Measurements from ENCODE around the gene KRTAP5-3. TPM values are rescaled to one million over a fixed set of nuclear protein-coding genes. Genes with fewer than 3 reads are reported as not detected.

The KRTAP5-3 gene
- total and polyA plus RNA-seq, 2 of the 13 experiments (the other 11 are each of a cell fraction or from before 2014, with no cell fraction given): not detected

DNA sequence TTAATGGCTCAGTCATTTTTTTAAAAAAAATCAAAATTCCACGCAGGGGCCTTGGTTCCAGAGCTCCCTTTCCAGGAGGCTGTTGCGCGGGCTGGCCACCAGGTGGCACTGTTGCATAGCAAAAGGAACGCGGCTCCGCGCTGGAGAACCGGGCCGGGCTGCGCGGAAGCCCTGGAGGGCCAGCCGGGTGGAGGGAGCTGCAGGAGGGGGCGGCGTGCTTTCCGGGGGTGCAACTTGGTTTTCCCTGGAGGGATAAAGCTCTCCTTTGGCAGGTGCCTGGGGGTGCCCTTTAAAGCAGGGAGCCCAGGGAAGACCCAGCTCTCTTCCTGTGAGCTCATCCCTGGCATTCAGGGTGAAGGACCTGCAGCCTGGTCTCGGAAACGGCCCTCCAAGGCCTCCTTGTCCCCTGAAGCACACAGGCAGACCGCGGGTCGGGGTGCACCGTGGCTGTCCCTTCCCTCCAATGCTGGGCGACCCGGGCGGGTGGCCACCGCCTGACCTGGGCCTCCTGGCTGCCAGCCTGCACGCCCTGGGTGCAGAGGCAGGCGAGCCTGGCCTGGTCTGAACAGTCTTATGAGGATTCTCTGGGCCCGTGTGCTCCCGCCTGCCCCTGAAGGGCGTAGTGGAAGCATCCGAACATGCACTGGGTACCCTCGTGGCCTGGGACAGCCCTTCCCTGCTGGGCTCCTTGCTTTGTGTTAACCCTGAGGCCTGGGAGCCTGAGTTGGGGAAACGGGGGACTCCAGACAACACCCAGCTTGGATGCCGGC, 44.7 kb upstream of the KRTAP5-3 start (continued):
- TF ChIP-seq, protein P1, sequence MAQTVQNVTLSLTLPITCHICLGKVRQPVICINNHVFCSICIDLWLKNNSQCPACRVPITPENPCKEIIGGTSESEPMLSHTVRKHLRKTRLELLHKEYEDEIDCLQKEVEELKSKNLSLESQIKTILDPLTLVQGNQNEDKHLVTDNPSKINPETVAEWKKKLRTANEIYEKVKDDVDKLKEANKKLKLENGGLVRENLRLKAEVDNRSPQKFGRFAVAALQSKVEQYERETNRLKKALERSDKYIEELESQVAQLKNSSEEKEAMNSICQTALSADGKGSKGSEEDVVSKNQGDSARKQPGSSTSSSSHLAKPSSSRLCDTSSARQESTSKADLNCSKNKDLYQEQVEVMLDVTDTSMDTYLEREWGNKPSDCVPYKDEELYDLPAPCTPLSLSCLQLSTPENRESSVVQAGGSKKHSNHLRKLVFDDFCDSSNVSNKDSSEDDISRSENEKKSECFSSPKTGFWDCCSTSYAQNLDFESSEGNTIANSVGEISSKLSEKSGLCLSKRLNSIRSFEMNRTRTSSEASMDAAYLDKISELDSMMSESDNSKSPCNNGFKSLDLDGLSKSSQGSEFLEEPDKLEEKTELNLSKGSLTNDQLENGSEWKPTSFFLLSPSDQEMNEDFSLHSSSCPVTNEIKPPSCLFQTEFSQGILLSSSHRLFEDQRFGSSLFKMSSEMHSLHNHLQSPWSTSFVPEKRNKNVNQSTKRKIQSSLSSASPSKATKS (CRISPR knock-in tag; IDR thresholded peaks at IDR 0.05): no peak
- TF ChIP-seq ZNF281 (CRISPR knock-in tag; IDR thresholded peaks at IDR 0.05; ENCODE audit: borderline replicate concordance): no peak
- TF ChIP-seq ZNF430 (CRISPR knock-in tag; IDR thresholded peaks at IDR 0.05): no peak
- TF ChIP-seq IRF9 (CRISPR knock-in tag; IDR thresholded peaks at IDR 0.05; ENCODE audit: borderline replicate concordance): peak; percentile 37
- TF ChIP-seq ZNF773 (CRISPR knock-in tag; IDR thresholded peaks at IDR 0.05; ENCODE audit: borderline replicate concordance): no peak
- no peak for TF ChIP-seq ZNF33A (CRISPR knock-in tag; IDR thresholded peaks at IDR 0.05; ENCODE audit: borderline replicate concordance)
- TF ChIP-seq HBP1 (CRISPR knock-in tag; IDR thresholded peaks at IDR 0.05; ENCODE audit: low read depth): no peak
- TF ChIP-seq, protein P2, sequence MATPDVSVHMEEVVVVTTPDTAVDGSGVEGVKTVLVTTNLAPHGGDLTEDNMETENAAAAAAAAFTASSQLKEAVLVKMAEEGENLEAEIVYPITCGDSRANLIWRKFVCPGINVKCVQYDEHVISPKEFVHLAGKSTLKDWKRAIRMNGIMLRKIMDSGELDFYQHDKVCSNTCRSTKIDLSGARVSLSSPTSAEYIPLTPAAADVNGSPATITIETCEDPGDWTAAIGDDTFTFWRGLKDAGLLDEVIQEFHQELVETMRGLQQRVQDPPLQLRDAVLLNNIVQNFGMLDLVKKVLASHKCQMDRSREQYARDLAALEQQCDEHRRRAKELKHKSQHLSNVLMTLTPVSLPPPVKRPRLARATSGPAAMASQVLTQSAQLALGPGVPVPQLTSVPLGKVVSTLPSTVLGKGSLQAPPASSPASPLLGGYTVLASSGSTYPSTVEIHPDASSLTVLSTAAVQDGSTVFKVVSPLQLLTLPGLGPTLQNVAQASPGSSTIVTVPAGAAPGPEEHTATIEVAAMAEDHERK (CRISPR knock-in tag; IDR thresholded peaks at IDR 0.05; ENCODE audit: low read depth): no peak
- no peak for TF ChIP-seq MXI1 (IDR thresholded peaks at IDR 0.05; ENCODE audit: borderline replicate concordance, low read depth, low read length)
- TF ChIP-seq ZNF251 (CRISPR knock-in tag; IDR thresholded peaks at IDR 0.05): no peak
- TF ChIP-seq ZMYM4 (CRISPR knock-in tag; IDR thresholded peaks at IDR 0.05): peak; percentile 34; the same call in 1 of the 2 replicates
- no peak for TF ChIP-seq MIER2 (CRISPR knock-in tag; IDR thresholded peaks at IDR 0.05)
- peak; percentile 70; the same call in 1 of the 2 replicates for TF ChIP-seq KLF6 (CRISPR knock-in tag; IDR thresholded peaks at IDR 0.05)
- no peak for TF ChIP-seq ZNF850 (CRISPR knock-in tag; conservative IDR thresholded peaks at IDR 0.05)
- no peak for TF ChIP-seq ATM (IDR thresholded peaks at IDR 0.05; ENCODE audit: borderline replicate concordance)
- no peak for TF ChIP-seq TBP (CRISPR knock-in tag; IDR thresholded peaks at IDR 0.05)
- peak; percentile 64; the same call in 1 of the 2 replicates for TF ChIP-seq ETV6 (CRISPR knock-in tag; conservative IDR thresholded peaks at IDR 0.05)
- TF ChIP-seq XBP1 (CRISPR knock-in tag; IDR thresholded peaks at IDR 0.05): no peak
- TF ChIP-seq, protein P3, sequence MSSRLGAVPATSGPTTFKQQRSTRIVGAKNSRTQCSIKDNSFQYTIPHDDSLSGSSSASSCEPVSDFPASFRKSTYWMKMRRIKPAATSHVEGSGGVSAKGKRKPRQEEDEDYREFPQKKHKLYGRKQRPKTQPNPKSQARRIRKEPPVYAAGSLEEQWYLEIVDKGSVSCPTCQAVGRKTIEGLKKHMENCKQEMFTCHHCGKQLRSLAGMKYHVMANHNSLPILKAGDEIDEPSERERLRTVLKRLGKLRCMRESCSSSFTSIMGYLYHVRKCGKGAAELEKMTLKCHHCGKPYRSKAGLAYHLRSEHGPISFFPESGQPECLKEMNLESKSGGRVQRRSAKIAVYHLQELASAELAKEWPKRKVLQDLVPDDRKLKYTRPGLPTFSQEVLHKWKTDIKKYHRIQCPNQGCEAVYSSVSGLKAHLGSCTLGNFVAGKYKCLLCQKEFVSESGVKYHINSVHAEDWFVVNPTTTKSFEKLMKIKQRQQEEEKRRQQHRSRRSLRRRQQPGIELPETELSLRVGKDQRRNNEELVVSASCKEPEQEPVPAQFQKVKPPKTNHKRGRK (CRISPR knock-in tag; IDR thresholded peaks at IDR 0.05): no peak
